ENCODE data around the gene RDH11.
A peak's percentile ranks its signal among the peaks of the same experiment; 100 is the strongest.

The RDH11 gene

GRCh38 chr14:67644428-67644827 is 51.1 kb downstream of the RDH11 start:
- no peak for FAIRE-seq

- FAIRE-seq: no peak
Observed at GRCh38 chr14:67643713-67644112, 51.9 kb downstream of the RDH11 start.

DNA sequence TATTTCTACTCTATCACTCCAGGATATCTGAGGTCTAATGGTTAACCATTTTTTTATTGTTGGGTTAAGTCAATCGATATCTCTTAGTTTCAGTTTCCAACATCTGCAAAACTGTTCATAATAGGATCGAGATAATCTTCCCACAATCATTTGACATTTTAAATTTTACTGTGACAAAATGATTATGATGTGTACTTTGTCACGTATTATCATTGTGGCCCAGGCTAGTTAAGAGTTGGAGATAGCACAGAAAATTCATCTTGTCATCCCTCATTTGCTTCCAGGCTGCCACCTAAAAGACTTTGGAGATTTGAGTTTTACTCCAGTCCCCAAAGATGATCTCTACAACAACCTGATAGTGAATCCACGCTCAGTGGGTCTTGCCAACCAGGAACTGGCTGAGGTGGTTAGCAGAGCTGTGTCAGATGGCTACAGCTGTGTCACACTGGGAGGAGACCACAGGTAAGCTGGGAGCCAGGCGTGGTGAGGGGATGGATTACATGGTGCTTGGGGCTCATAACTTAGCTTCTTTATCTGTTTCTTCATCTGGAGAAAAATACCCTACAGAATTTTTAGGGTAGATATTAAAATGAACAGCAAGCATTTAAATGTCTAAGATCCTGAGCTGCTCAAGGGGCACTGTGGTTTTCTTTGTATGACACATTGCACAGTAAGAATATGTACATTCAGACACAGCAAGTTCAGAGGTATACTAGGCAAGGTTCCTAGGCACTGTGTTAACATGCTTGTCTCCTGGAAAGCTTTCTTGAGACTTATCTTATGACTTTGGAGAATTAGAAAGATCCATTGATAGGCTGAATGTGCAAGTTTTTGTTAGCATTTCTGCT is 53.4 kb downstream of the RDH11 start:
- FAIRE-seq: no peak

GRCh38 chr14:67641480-67641879 is 54.1 kb downstream of the RDH11 start:
- peak; percentile 5 for FAIRE-seq

DNA sequence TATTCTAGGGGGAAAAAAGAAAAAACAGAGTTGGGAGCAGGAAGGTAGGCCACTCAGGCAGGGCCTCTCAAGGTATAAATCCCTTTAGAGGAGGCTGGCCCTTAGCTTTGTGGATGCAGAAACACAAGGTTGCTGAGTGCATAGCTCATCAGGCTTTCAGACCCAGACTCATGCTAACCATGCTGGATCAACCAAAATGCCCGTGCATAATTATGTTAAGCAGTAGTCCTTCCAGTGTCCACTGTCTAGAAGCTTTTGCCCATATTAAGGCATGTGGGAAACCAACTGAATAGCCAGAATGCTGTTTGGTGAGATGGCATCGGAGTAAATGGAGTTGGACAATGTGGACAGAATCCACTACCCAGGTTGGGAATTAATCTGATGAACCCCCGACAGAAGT is 56.9 kb downstream of the RDH11 start:
- no peak for FAIRE-seq

GRCh38 chr14:67636361-67636919 is 59.1 kb downstream of the RDH11 start:
- FAIRE-seq: peak; percentile 99

- FAIRE-seq: no peak
Observed at GRCh38 chr14:67633451-67634147, 62.0 kb downstream of the RDH11 start.

- FAIRE-seq: no peak
Observed at GRCh38 chr14:67630938-67631337, 64.6 kb downstream of the RDH11 start.

- no peak for FAIRE-seq
Observed at GRCh38 chr14:67630186-67630585, 65.4 kb downstream of the RDH11 start.

- FAIRE-seq: no peak
Observed at GRCh38 chr14:67627519-67627918, 68.0 kb downstream of the RDH11 start.

Data from islet of Langerhans (tissue), 1 donor.